Activated CD4-positive, alpha-beta T cell treated with anti-CD3 and anti-CD28 coated beads, Interleukin-2, amount 50 U/mL, for 1 hour (primary cell): ENCODE measurements around the gene HIKESHI.
"Not testable (repeated sequence)": the region's sequence is repeated elsewhere in the genome, so short reads cannot be mapped to it uniquely, and the experiment has no call there.

Experiments used
- DNase-seq: peaks from one replicate; pipeline ENCODE4 v3.0.0-alpha.2; 2020

HIKESHI gene, protein sequence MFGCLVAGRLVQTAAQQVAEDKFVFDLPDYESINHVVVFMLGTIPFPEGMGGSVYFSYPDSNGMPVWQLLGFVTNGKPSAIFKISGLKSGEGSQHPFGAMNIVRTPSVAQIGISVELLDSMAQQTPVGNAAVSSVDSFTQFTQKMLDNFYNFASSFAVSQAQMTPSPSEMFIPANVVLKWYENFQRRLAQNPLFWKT

DNA sequence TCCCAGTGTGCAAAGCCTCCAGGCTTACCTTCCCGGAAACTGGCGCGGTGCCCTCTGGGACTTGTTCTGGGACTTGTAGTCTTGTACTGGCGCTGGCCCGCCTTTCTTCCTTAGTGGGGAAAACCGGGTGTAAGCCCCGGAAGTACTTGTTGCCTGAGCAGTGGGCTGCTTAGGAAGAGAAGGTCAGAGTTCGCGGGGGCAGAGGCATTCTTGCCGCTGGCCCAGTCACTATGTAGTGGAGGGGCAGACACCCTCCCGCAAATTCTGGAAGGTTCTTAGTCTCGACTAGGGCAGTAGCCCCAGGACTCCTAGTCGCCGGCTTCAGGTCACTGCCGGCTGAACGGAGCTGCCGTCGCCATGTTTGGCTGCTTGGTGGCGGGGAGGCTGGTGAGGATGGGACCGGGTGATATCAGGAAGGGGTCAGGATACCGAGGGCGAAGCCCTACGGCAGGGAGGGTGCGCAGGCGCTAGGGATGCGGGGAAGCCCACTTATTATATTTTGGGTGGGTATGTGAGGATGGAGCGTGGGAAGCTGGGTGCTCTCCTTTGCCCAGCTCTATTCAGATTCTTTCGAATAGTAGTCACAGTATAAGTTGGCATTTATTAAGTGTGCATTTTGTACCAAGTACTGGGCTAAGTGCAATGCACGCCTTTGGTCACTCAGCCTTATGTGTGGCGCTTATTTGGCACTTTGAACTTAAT lies at the start of gene HIKESHI:
Gene HIKESHI, plus strand, starts transcription at position 149 of the 702 bp plus-strand sequence. Its CDS starts 209 bp downstream, at position 358.
- peak; percentile 91 for DNase-seq

DNA sequence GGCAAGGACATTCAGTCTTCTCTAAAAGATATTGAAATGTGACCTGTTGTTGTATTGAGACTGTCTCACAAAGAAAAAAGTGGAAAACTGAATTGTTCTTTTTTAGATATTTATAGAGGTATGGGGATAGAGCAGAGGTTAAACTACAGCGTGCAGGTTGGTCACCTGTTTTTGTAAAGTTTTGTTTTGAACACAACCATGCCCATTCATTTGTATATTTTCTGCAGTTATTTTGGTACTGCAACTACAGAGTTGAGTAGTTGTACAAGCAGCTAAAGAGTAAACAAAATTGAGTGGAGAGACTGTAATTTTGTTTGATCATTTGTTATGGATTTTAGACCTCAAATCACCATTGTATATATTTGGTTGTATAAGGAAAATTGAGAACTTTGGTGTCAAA lies 46.1 kb upstream of the HIKESHI start:
- DNase-seq, result no peak

DNA sequence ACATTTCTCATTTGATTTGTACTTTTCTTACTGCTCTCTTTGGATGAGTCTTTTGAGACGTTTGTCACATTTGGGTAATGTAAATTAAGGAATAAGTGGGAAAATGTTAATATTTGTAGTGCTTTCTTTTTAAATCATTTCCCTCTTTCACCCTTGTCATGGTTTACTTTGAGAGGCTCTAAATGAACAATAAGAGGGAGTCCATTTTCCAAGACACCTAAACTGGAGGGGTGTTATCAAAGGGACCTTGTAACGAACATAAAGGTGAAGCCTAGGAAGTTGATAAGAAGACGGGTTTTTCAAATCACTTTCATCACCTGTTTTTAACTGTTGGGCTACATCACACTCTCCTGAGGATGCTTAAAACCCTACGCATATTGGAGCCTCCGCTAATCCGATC lies 45.4 kb upstream of the HIKESHI start:
- DNase-seq, result no peak

DNA sequence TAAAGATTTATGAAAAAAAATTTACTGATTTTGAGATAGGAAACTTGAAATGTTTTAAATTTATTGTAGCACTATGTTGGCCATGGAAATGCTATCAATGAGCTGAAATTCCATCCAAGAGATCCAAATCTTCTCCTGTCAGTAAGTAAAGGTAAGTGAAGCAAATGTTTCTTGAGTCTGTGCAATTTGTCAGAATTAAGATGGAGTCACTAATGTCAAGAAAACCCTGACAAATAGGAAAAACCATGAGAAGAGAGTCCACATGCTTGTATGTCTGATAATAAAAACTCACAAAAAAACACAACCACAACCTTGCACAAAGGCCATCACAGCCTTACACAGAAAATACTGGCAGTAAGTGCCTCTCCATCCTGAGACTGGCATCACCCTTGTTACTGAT lies 44.6 kb upstream of the HIKESHI start:
- no peak for DNase-seq

DNA sequence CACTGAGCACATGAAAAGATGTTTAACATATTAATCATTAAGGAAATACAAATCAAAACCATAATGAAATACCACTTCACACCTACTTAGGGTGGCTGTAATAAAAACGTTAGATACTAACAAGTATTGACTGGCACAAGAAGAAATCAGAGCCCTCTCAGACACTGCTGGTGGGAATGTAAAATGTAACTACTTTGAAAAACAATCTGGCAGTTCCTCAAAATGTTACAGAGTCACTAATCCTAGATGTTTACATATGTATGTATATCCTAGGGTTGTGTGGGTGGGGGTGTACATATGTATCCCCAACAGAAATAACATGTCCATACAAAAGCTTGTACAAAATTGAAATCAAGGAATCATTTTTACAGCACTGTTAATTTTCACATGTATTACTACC lies 42.3 kb upstream of the HIKESHI start:
- DNase-seq, result no peak

DNA sequence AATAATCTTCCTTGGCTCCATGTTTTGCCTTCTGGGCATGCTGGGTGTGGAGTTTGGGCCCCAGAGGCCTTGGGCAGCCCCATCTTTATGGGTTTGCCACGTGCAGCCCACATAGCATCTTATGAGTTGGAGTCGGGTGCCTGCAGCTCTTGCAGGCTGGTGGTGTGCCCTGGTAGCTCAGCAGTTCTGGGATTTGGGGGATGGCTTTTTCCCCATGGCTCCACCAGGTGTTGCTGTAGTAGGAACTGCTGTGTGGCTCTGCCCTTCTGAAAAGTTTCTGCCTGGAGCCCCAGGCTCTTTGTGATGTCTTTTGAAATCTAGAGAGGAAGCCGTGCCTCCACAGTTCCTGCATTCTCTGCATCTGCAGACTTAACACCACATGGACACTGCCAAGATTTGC lies 40.7 kb upstream of the HIKESHI start:
- no peak for DNase-seq

DNA sequence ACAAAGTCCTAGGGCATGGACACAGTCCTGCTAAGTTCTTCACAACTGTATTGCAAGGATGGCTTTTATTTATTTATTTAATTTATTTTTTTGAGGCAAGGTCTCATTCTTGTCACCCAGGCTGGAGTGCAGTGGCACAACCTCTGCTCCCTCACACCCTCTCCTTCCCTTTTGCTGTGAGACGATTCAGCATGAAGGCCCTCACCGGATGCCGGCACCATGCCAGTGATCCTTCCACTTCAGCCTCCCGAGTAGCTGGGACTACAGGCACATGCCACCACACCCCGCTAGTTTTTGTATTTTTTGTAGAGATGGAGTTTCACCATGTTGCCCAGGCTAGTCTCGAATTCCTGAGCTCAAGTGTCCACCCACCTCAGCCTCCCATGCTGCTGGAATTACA lies 39.7 kb upstream of the HIKESHI start:
- DNase-seq, result no peak

DNA sequence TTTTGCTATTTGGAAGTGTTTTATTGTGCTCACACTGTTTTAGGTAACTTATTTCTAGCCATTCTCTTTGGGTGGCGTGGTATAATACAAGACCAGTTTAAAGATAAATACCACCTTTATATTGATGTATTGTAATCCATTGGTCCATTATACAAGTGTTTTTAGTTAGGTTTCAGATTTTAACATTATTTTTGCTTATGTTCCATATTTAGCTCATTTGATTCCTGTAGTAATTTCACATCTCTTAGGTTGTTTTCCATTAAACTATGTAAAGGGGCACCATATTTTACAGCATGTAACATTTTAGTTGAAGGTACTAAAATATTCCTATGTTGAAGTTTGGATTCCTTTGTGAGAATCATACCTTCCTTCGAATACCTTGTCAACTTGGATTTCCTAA lies 37.4 kb upstream of the HIKESHI start:
- no peak for DNase-seq

DNA sequence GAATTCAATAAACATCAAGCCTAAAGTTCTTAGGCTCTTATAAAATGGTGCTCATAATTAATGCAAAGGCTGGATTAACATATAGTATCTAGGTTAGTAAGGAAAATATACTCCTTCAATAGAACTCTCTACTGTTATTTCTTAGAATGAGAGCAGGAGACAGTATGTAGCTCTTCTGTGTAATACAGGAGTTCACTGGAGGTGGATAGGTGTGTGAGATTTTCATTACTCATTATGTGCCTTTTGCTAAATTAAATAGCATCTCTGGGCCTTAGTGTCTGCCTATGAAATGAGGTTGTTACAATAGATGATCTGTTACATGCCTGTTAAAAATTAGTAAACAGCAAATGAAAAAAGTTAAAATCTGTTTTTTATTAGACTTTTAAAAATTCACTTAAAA lies 36.8 kb upstream of the HIKESHI start:
- DNase-seq, result no peak

DNA sequence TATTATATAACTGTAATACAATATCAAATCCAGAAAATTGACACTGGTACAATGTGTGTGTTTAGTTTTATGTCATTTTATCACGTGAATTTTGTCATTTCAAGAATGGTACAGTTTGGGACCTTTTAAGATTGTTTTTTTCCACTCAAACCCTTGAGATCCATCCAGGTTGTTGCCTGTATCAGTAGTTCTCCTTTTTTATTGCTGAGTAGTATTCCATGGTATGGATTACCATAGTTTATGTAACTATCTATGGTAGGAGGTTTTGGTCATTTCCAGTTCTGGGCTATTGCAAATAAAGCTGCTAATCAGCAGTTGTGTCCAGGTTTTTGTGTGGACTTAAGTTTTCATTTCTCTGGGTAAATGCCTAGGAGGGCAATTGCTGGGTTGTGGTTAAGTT lies 32.4 kb upstream of the HIKESHI start:
- DNase-seq, result no peak

DNA sequence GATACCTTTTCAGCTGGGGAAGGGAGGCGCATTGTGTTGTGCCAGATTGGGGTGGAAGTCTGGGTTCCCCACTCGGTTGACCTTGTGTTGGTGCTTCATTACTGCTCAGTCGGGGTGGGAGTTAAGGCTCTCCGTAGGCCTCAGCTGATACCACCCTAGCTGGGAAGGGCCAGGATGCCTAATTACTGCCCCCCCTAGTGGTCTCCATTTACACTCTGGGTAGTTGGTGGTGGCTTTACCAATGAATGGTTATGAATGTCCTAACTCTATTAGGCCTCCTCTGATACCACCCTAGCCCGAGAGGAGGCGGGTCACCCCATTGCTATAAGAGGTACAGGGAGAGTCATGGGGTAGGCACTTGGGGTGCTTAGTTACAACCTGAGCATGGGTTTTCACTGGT lies 27.5 kb upstream of the HIKESHI start:
- DNase-seq, result no peak

DNA sequence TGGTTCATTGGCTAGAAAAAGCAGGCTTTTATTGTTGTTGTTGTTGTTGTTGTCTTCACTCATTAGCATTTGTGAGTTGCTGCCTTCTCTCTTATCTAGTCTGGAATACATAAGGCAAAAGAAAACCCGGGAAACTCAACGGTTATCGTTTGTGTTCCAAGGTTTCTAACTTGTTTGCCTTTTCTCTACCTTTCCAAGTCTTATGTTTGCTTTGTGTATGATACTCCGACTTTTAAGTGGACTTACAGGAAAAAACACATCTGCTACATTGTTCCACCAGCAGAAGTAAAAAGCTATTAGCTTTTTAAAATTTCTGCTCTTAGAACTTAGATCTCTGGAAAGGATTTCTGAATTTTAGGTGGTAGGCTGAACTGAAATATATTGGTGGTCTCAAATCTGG lies 27.0 kb upstream of the HIKESHI start:
- DNase-seq, result no peak

DNA sequence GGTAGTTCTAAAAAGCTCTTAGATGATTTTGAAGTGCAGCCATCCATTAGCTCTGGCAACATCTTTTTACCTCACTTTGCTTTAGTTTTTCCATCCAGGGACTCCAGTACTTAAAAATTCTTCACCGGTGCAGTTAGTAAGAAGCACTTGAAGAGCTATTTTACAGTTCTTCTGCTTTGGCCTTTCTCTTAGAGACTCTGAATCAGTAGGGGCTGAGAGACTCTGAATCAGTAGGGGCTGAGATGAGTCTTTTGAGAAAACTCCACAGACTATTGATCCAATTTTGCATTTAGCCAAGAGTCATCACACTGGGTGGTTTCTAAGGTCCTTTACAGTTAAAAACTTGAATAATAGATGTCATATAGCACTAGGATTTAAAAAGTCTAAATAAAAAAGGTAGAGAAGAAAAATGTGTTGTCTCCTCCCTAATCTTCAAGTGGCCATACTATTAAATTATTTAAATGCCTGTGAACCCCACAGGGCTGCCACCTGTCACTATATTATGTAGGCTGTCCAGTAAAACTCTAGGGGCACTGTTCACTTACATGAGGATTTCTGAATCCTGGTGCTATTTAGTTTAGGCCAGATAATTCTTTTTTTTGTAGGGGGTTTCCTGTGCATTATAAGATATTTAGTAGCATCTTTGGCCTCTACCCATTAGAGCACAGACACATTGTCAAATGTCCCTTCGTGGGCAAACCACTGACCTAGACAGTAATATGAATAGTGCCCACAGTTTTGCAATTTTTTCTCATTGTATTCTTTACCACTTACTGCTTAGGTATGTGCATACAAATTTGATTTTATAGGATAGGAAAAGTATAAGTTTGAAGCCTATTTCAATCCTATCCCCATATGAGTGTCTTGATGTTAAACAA lies 26.3 kb upstream of the HIKESHI start:
- no peak for DNase-seq

DNA sequence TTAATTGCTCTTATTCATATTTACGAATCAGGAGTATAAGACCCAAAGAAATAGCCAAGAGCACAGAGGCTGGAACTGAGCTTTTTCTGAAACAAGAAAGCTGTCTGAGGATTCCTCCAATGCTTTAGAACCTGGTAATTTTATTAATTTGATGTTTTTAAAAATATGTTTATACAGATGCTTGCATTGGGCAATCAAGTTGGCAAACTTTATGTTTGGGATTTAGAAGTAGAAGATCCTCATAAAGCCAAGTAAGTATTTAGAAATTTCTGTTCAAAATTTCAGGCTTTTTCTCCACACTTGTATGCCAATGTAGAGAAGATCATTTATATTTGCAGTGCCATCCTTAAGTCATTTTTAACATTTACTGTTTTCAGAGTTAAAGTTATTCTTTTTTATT lies 24.3 kb upstream of the HIKESHI start:
- no peak for DNase-seq

DNA sequence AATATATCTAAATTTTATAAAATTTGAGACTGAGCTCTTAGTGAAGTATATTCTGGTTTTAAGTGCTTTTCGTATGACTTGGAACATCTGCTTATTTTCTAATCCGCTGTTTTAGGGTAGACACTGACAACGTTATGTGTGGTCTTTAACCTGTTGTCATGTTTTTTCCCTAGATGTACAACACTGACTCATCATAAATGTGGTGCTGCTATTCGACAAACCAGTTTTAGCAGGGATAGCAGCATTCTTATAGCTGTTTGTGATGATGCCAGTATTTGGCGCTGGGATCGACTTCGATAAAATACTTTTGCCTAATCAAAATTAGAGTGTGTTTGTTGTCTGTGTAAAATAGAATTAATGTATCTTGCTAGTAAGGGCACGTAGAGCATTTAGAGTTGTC lies 23.8 kb upstream of the HIKESHI start:
- no peak for DNase-seq

DNA sequence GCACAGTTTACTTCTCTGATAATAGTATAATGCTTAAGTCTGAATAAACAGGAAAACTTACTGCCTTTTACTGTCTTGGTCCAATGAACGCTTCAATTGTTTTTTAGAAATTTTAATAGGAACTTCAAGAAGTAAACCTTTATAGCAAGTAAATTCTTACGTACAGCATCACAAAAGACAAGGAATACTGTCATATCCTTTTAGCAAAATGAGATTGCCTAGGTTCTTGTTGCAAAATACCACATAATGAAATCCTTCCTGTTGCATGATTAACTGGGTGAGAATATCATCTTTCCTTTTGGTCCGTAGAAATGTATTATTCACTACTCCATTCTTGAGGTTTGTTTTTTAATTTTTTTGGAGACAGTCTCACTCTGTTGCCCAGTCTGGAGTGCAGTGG lies 22.3 kb upstream of the HIKESHI start:
- no peak for DNase-seq

DNA sequence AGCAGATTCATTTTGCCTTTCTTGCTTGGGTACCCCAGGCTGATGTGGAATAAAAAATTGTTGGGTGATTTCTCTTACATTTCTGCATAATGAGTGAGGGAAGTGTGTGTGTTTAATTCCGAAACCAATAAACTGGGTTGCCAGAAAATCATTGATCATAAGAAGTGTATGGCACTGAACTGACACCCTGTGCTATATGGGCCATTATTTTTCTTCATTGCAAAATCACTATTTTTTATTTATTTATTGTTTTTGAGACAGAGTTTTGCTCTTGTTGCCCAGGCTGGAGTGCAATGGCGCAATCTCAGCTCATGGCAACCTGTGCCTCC lies 14.6 kb upstream of the HIKESHI start:
- DNase-seq, result no peak

DNA sequence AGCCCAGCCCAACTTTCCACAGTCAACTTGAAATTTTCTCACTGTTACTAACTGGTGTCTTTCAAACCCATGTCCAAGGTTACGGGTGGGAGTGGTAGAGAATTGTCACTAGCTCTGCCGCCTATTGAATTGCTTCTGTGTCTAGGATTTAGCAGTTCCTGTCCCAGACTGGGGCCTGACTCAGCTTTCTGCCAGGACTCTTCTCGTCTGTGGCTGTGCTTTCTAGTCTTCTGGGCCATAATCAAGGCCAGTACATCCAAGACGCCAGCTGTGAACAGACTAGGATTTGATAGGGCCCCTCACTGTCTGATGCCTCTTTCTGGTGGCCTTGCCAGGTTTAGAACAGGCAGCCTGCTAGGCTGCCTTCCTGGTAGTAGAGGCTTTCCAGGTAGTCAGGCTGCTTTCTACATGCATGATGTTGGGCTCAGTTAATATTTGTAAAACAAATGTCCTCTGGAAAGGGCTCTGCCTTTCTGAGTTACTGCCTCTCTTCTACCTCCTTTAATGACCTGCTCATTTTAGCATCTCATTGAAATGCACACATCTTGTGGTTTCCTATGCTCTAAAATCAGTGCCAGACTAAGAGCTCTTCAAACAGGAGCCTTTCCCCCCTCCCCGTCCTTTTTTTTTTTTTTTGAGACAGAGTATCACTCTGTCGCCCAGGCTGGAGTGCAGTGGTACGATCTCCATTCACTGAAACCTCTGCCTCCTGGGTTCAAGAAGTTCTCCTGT lies 13.1 kb upstream of the HIKESHI start:
- no peak for DNase-seq

DNA sequence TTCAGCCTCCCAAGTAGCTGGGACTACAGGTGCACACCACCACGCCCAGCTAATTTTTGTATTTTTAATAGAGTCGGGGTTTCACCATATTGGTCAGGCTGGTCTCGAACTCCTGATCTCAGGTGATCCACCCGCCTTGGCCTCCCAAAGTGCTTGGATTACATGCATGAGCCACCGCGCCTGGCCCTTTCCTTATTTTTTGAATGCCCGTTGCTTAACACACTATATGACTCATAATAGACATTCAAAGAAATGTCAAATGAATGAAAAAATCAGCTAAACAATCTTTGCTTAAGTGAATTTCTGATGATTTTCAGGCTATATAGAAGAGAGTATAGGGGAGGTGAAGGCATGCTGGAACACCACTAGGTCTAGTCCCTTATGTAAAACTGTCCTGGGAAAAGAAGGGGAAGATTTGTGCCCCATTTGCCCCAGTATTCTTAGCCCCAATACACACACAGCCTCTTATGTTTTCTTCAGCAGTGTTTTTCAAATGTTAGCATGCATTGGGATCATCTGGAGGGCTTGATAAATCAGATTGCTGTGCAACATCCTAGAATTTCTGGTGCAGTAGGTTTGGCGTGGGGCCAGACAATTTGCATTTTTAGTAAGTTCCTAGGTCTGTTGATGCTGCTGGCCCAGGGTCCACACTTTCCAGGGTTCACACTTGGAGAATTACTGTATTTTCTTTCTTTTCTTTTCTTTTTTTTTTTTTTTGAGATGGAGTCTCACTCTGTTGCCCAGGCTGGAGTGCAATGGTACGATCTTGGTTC lies 12.3 kb upstream of the HIKESHI start:
- DNase-seq, result not testable (repeated sequence)

DNA sequence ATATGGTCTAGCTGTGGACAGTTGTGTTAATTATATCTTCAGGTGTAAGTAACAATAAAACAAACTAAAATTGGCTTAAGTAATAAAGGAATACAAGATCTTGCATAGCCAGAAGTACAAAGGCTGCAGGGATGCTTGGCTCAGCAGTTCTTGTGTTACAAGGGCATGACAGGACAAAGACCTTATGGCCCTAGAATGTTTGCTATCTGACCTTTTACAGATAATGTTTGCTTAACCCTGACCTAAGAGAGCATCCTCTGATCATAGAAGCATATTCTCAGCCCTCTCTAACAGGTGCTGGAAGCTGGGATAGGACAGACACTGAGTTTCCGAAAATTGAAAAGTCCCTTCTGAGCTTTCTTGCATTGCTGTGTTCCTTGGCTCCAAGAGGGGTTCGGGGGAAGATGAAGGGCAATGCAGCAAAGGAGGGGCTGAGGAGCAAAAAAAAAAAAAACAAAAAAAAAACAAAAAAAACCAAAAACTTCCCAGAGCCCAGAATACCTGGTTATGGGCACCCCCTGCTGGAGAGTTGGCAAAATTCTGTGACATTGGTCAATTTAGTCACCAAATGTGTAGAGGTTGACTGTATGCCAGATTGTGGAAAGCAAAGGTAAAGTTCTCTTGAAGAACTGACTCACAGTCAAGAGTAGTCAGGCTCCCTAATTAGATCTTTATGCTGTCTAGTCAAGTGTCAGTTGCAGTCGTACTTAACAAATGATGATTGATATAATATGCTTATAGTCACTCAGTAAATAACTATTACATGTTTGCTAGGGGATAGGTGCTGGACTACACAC lies 10.4 kb upstream of the HIKESHI start:
- peak; percentile 63 for DNase-seq

DNA sequence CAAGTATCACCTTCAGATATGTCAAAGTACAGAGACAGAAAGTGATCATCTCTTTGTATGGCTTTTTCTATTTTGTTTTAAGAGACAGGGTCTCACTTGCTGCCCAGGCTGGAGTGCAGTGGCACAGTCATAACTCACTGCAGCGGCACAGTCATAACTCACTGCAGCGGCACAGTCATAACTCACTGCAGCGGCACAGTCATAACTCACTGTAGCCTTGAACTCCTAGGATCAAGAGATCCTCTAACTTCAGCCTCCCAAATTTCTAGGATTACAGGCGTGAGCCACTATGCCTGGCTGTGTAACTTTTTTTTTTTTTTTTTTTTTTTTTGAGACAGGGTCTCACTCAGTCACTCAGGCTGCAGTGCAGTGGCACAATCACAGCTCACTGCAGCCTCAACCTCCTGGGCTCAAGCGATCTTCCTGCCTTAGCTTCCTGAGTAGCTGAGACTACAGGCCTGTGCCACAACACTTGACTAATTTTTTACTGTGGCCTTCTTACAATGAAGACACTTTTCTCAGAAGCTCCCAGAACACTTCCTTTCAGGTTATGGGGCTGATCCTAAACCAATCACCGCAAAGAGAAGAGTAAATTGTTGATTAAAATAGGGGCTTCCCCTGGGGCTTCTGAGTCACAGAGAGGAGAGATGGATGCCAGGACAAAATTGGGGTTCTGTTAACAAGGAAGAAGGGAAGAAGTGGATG lies 9.0 kb upstream of the HIKESHI start:
- DNase-seq, result no peak
